GM18511 (cell line): ENCODE results near the gene ZFPM1.
A peak's percentile ranks its signal among the peaks of the same experiment; 100 is the strongest.
"Not testable (repeated sequence)": the region's sequence is repeated elsewhere in the genome, so short reads cannot be mapped to it uniquely, and the experiment has no call there.

ENCODE experiments used
- ATAC-seq: cut with Tn5 transposase; IDR thresholded peaks from one replicate; pipeline ENCODE4 v1.9.1; 2021; ENCODE audit warnings: mild to moderate bottlenecking, moderate library complexity; ENCODE audit not compliant: unreplicated experiment

Gene ZFPM1

GRCh38 chr16:88464447-88465318 lies 11.6 kb downstream of the ZFPM1 start:
- peak; percentile 80 for ATAC-seq

- no peak for ATAC-seq
Measured at GRCh38 chr16:88465387-88465983, 12.4 kb downstream of the ZFPM1 start.

- ATAC-seq: no peak
Measured at GRCh38 chr16:88466175-88466862, 13.2 kb downstream of the ZFPM1 start.

DNA sequence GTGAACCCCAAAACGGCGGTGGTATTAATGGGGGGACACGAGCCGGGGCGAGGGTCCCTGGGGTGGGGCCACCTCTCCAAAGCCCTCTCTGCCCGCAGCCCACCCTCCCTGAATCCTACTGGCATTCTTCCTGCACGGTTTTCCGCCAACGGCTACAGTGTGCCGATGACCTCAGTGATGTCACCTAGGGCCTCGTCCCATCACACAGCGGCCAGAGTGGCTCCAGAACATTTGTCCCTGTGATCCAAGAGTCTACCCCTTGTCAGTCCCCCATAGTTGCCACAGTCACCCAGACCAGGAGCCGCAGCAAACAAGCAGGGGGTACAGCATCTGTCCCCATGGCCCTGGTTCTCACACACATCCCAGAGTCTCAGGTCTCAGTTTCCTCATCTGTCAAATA lies 13.9 kb downstream of the ZFPM1 start:
- no peak for ATAC-seq

GRCh38 chr16:88467541-88467944 lies 14.5 kb downstream of the ZFPM1 start:
- ATAC-seq: no peak

DNA sequence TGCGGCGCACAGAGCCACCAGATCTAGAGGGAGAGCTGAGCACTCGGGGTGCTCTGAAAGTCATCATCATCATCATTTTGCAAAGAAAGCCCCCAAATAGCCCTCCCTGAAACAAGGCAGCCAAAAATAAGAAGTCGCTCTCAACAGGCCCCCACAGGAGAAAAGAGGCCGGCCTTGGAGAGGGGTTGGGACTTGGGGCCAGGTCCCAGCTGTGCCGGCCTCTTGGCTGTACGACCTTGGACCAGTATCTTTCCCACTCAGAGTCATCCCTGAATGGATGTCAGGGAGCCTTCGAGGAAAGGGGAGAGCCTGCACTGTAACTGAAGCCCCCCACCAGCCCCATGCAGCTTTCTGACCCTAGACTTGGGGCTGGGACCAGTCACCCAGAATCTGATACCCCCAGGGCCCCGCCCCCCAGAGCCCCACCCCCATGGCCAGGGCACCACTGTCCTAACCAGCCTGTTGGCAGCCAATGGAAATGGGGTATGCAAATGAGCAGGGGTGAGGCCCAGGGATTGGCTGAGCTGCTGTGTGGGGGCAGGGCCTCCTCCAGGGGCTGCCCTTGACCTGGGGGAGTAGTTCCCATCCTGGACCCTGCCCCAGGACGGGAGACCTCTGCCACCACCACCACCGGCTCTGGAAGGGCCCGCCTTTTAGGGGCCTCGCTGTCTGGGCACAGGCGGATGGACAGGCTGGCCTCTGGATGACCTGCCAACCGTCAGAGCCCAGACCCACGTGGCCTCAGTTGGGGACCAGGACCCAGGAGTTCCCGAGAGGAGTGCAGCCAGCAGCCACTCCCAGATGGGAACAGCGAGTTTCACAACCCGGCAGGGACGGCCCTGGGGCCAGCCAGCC lies 15.4 kb downstream of the ZFPM1 start:
- ATAC-seq: no peak

GRCh38 chr16:88469615-88470395 lies 16.7 kb downstream of the ZFPM1 start:
- ATAC-seq: no peak

DNA sequence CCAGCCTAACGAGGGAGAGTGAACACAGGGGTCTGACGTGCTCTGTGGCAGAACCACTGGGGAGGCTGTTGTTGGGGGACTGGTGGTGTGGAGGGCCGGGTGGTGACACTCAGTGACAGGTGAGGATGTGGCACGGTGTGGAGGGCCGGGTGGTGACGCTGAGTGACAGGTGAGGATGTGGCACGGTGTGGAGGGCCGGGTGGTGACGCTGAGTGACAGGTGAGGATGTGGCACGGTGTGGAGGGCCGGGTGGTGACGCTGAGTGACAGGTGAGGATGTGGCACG lies 17.3 kb downstream of the ZFPM1 start:
- not testable (repeated sequence) for ATAC-seq

GRCh38 chr16:88470696-88471095 lies 17.6 kb downstream of the ZFPM1 start:
- ATAC-seq: not testable (repeated sequence)

GRCh38 chr16:88471115-88471514 lies 18.0 kb downstream of the ZFPM1 start:
- no peak for ATAC-seq

DNA sequence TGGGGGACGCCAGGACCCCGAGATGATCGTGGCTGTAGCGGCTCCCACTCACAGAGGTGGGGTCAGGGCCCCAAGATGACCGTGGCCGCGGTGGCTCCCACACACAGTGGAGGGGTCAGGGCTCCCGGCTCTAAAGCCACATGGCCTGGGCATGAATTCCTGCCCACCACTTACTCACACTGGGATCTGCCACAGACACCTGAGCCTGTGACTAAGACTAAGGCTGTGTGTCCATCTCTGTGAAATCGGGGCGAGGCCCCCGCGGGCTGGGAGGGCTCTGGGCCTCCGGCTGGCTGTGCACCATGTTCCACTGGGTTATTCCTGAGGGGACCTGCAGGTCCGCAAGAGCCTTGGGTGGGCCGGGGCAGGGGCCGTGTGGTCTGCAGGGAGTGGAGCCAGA lies 18.5 kb downstream of the ZFPM1 start:
- ATAC-seq: no peak

DNA sequence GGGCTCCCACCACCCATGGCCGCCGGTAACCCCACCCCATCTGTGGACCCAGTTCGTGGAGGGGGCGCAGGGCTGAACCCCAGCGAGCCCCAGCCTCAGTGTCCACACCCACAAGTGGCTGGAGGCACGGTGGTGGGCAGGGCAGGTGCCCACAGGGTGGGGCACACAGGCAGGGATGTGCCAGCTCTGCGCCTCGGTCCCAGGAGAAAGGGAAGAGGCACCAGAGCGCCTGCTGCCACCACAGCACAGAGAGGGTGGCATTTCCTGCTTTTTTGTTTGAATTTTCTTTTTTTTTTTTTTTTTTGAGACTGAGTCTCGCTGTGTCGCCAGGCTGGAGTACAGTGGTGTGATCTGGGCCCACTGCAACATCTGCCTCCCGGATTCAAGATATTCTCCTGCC lies 19.0 kb downstream of the ZFPM1 start:
- ATAC-seq: no peak

DNA sequence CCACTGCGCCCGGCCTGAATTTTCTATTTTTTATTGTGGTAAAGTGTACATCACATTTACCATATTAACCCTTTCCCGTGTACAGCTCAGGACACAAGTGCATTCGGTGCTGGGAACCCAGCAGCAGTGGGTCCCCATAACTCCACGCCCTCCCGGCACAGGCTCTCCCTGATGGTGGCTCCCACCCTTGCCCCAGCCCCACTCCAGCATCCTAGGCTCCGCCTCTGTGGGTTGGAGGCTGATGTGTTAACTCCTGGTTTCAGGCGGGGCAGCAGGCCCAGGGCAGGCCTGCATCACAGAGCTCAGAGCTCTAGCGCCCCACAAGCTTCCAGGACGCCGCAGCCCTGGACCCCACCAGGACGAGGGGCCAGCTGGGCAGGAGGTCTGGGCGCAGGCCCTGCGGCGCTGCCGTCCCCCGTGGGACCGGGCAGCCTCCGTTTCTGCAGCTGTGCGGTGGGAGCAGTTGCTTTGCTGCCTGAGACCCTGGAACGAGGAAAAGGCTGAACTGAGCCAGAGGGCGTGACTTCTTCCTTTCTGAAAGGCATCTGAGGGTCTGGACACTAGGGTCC lies 19.6 kb downstream of the ZFPM1 start:
- ATAC-seq: no peak

- ATAC-seq: no peak
Measured at GRCh38 chr16:88473666-88474534, 20.8 kb downstream of the ZFPM1 start.

DNA sequence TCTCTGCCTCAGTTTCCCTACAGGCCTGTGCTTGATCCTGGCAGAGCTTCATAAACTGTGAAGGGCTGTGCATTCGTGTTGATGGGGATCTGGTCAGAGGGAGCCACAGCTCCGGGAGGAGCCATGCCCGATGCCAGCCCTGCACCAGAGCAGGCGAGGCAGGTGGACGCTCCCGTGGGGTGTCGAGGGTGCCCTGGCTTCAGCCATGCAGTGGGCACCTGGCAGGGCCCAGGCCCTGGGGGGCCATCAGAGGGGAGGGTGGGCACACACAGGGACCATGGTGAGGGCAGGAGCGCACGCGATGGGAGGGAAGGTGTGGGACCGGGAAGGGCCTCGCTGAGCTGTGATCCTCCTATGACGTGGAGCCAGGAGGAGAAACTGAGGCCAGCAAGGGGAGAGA lies 22.0 kb downstream of the ZFPM1 start:
- ATAC-seq: no peak

DNA sequence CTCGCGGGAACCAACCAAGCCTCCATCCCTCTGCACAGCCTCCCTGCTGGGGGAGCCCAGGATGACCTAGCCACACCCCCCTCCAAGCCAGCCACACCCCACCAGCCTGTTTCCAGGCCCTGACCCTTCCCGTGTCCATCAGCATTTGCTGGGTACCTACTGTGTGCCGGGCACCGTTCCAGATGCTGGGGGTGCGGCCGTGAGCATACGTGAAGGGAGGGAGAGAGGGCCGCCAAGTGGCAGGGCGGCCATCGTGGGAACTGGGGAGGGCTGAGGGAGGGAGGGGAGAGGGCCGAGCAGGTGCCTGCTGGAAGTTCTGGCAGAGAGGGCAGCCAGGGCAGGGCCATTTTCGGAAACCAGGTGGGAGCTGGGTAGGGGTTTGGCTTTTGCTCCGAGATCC lies 23.1 kb downstream of the ZFPM1 start:
- ATAC-seq: no peak

GRCh38 chr16:88476817-88477397 lies 23.8 kb downstream of the ZFPM1 start:
- no peak for ATAC-seq

- no peak for ATAC-seq
Measured at GRCh38 chr16:88477631-88478519, 24.8 kb downstream of the ZFPM1 start.
